ENCODE measurements around the gene DIAPH1. TPM values are rescaled to one million over a fixed set of nuclear protein-coding genes. Genes with fewer than 3 reads are reported as not detected.

The DIAPH1 gene
- total RNA-seq, 1 experiment from 2014 or later = 117 TPM

DNA sequence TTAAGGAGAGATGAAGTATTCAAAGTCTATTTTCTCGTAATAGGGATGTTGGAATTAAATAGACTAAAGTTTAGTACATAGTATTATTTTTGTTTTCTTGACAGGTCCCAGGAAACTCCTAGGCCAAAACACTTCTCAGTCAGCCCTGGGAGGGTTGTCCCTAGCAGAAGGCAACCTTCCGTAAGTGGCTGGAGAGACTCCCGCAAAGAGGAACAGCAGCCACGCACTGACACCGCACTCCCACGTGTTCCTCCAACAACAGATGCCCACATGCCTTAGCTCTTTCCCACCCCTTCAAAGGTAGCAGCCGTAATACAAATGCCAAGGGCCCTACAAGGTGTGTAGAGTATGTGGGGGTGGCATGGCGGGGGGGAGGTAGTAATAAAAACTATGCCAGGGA is 101.5 kb downstream of the DIAPH1 start:
- no peak overlapping the region for H3K9ac ChIP-seq (ENCODE audit: extremely low read depth, insufficient read length, low read length)
- H3K4ac ChIP-seq (ENCODE audit: low read depth, low read length) = no peak overlapping the region
- DNase-seq = no peak
- H3K27ac ChIP-seq (ENCODE audit: insufficient read length, low read depth, low read length) = no peak overlapping the region
- Mint-ChIP-seq H3K27me3 (ENCODE audit: low read depth) (peaks cover 3% of the 10 kb centered on the region; the same call in 1 of the 2 replicates), H3K4me3 (no peak overlapping the region), H3K36me3 (ENCODE audit: insufficient read depth in 1 of 3, low read depth in 3 of 3) (peaks cover 26 to 70% (median 47%) of the 10 kb centered on the region in 3 experiments), H3K4me1 (peaks cover 30 to 36% of the 10 kb centered on the region in 2 experiments), H3K9me3 (no peaks in the 10 kb centered on the region; a peak in 1 of 5 replicates), H3K27ac (no peak overlapping the region)
- H2AFZ ChIP-seq (ENCODE audit: low read length) = no peak overlapping the region
- H3K79me2 ChIP-seq (ENCODE audit: insufficient read depth, low read length) = no peaks in the 10 kb centered on the region
- no peak overlapping the region for H2BK5ac ChIP-seq (ENCODE audit: insufficient read length, low read length)
- H3K56ac ChIP-seq (ENCODE audit: insufficient read length, low read depth, low read length) = no peak overlapping the region
- no peaks in the 10 kb centered on the region for H3K27me3 ChIP-seq (ENCODE audit: insufficient read depth, low read length)
- no peak overlapping the region for H4K8ac ChIP-seq (replicated peaks; ENCODE audit: insufficient read length, low read depth, low read length)
- no peak overlapping the region for H3K14ac ChIP-seq (ENCODE audit: insufficient read depth, low read length)
- TF ChIP-seq, protein P1, sequence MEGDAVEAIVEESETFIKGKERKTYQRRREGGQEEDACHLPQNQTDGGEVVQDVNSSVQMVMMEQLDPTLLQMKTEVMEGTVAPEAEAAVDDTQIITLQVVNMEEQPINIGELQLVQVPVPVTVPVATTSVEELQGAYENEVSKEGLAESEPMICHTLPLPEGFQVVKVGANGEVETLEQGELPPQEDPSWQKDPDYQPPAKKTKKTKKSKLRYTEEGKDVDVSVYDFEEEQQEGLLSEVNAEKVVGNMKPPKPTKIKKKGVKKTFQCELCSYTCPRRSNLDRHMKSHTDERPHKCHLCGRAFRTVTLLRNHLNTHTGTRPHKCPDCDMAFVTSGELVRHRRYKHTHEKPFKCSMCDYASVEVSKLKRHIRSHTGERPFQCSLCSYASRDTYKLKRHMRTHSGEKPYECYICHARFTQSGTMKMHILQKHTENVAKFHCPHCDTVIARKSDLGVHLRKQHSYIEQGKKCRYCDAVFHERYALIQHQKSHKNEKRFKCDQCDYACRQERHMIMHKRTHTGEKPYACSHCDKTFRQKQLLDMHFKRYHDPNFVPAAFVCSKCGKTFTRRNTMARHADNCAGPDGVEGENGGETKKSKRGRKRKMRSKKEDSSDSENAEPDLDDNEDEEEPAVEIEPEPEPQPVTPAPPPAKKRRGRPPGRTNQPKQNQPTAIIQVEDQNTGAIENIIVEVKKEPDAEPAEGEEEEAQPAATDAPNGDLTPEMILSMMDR (conservative IDR thresholded peaks at IDR 0.05) = no peak
- no peaks in the 10 kb centered on the region; the same call in 1 of the 2 replicates for H3K4me1 ChIP-seq (ENCODE audit: insufficient read depth, low read length)
- H3T11ph ChIP-seq (ENCODE audit: low read length) = no peak overlapping the region
- no peaks in the 10 kb centered on the region for H3K79me1 ChIP-seq (ENCODE audit: insufficient read depth, low read depth, low read length, poor library complexity, severe bottlenecking)
- H2BK20ac ChIP-seq (ENCODE audit: low read depth, low read length, poor library complexity, severe bottlenecking) = no peak overlapping the region
- no CpG with 5 or more reads among the region's 8 CpGs for WGBS (ENCODE audit: extremely low coverage, insufficient read length, low lambda C conversion rate)
- no peak overlapping the region for H2AK5ac ChIP-seq (ENCODE audit: insufficient read length, low read length)
- H2BK120ac ChIP-seq (ENCODE audit: low read depth, low read length, poor library complexity, severe bottlenecking) = no peak overlapping the region
- no peak overlapping the region for H3K4me2 ChIP-seq (ENCODE audit: insufficient read depth, insufficient read length, low read length)
- H2BK12ac ChIP-seq (ENCODE audit: insufficient read length, low read depth, low read length) = no peak overlapping the region
- H2BK15ac ChIP-seq (ENCODE audit: low read depth, low read length) = no peak overlapping the region
- no peak overlapping the region for H3K23ac ChIP-seq (ENCODE audit: insufficient read length, low read depth, low read length)
- no peak overlapping the region for H4K91ac ChIP-seq (ENCODE audit: insufficient read length, low read depth, low read length)
- peaks cover 17% of the 10 kb centered on the region for H3K23me2 ChIP-seq (ENCODE audit: insufficient read length, low read depth, low read length, poor library complexity, severe bottlenecking)
- H3K18ac ChIP-seq (ENCODE audit: insufficient read length, low read depth, low read length) = no peak overlapping the region
- no peaks in the 10 kb centered on the region for H3K9me3 ChIP-seq (ENCODE audit: control insufficient read depth, low read depth, low read length)
- H4K20me1 ChIP-seq (ENCODE audit: control insufficient read depth, insufficient read depth, insufficient read length) = no peaks in the 10 kb centered on the region
- no peak overlapping the region for H4K5ac ChIP-seq (ENCODE audit: insufficient read length, low read depth, low read length)

Measured in H9 (cell line).